GM18861 (cell line): ENCODE results near the gene SDC3.

Experiments used
- ATAC-seq: cut with Tn5 transposase; IDR thresholded peaks from one replicate; pipeline ENCODE4 v1.9.1; 2021; ENCODE audit not compliant: unreplicated experiment

SDC3 gene

DNA sequence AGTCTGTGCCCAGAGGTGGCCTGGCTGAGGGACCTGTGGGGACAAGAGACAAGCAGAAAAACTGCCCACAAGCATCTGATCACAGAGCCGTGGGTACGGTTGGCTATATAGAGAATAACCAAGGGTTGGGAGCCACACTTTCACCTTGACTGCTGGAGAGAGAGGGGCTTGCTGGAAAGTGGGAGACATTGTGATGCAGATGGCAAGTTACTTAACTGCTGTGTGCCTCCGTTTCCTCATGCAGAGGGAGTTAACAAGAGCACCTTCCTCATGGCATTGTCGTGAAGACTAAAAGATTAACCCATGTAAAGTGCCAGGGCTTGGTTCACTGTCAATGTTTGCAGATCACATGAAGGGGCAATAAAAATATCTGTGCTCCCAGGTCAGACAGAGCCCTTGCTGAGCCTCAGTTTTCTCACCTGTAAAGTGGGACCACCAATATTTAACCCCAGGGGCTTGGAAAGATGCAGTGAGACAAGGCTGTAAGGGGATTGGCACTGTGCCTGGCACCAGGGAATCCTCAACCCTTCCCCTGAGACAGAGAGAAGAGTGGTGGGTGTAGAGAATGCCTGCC, 52.8 kb downstream of the SDC3 start:
- no peak for ATAC-seq

DNA sequence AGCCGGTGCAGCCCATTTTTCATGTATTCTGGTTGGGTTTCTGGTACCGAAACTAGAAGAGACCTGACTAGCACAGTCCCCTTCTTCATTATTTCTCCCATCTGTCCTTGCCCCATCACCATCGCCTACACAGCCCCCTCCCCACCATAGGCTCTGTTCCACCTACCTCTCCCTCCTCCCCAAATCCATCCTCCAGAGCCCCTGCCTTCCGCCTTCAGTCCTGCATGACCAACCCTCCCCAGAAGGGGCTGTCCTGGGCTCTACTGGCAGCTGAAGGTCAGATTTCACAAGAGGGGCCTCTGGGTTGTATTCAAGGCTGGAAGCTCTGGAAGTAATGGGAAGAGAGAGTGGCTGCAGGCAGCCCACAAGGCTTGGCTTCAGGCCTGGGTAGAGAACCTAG, 55.2 kb downstream of the SDC3 start:
- ATAC-seq: no peak

- ATAC-seq: no peak
Measured at GRCh38 chr1:30852026-30852425, 56.5 kb downstream of the SDC3 start.

DNA sequence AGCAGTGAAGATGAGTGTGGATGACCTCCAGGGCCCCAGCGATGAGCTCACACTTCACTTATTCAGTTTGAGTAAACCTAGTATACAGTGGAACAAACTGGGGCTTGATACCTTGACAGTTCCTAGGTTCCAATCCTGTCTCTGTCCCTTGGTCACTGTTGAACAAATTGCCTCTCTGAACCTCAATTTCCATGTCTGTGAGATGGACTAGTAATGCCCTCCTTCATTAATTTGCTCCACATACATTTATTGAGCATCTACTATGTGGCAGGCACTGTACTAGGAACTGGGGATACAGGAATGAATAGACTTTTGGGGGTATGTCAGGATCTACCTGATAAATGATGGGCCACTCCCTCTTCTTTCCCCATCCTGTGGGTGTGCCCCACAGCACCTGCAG, 57.3 kb downstream of the SDC3 start:
- no peak for ATAC-seq

GRCh38 chr1:30850607-30851006, 58.0 kb downstream of the SDC3 start:
- ATAC-seq: no peak

GRCh38 chr1:30848130-30848529, 60.4 kb downstream of the SDC3 start:
- no peak for ATAC-seq

- ATAC-seq: no peak
Measured at GRCh38 chr1:30847358-30847972, 61.1 kb downstream of the SDC3 start.

DNA sequence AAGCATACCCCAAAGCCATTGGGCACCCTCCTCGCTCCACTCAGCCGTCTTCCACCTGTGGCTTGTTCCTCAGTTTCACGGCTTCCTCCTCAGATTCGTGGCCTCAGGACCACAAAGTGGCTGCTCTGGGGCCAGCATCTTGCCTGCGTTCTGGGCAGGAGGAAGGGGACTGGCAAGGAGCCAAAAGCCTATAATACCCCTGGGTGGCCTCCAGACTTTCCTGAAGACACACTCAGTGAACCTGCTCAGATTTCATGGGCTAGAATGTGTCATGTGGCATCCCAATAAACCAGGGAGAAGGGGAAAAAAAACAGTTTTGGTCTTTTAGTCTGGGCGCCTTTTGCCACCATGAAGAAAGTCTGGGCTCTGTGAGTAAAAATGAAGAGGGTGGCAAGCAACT, 62.0 kb downstream of the SDC3 start:
- no peak for ATAC-seq

DNA sequence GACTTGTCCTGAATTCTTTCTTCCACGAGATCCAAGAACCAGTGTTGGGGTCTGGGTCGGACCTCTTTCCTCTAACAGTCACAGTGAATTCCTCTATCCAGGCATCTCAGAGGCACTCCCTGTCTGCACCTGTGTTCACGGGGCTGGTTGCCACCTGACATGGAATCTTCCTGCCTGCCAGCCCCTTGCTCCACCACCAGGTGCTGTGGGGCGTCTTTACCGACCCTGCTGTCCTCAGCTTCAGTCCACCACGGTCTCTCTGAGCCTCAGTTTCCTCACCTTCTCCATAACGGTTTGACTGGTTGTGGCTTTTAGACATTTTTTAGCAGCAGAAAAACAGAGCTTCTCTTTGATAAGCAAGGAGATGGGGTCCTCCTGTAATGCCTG, 62.7 kb downstream of the SDC3 start:
- no peak for ATAC-seq

GRCh38 chr1:30845237-30845903, 63.2 kb downstream of the SDC3 start:
- ATAC-seq: no peak

DNA sequence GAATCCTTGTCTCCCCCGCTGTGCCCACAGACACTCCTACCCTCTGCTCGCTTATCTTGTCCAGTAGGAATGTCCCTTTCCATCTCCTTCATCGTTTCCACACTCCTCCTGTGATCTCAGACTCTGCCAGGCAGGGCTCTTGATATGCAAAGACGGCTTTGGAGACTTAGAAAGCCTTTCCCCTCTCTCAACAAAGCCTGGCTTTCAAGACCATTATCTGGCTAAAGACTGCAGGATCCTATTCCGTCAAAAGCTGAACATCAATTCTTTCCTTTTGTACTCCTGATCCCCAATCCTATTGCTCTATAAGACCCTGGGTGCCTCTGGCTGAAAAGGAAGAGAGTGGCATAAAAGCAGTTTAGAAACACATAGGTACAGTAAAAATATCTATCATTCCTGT, 63.9 kb downstream of the SDC3 start:
- ATAC-seq: no peak

- ATAC-seq: no peak
Measured at GRCh38 chr1:30842697-30843354, 65.7 kb downstream of the SDC3 start.

- no peak for ATAC-seq
Measured at GRCh38 chr1:30840904-30841598, 67.5 kb downstream of the SDC3 start.

GRCh38 chr1:30839827-30840359, 68.7 kb downstream of the SDC3 start:
- no peak for ATAC-seq

- ATAC-seq: no peak
Measured at GRCh38 chr1:30838996-30839395, 69.6 kb downstream of the SDC3 start.

DNA sequence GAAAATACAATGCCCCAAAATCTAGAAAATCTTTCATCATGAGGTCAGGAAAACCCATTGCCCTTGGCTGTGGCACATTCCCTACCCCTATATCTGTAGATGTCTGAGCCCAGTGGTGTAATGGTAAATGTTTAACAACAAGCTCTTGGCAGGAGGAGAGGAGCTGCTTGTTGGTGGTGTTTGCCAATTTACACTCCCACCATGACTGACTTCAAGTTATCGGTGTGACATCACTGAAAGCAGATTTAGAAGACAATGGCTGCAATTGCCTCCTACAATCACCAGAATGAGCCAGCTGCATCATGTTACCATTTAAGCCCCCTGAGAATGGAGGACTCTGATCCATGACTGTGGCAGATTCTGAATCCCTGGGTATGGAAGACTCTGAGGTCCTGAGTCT, 70.9 kb downstream of the SDC3 start:
- no peak for ATAC-seq

DNA sequence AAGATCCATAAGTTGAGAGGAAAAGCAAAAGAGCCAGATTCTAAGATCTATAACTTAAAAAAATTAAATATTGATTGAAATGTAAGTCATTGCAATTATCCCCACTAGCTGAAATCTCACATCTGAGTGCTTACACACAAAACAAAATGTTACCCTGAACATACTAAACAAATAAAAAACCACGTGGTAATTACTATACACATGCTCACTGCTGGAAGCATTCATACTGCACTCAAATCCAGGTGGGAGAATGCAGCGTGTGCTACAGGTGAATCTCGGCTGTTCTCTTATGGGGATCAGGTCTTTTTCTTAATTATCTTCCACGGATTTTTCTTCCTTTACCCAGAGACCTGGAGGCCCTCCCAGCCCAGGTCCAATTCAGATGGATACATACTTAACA, 74.3 kb downstream of the SDC3 start:
- ATAC-seq: no peak

DNA sequence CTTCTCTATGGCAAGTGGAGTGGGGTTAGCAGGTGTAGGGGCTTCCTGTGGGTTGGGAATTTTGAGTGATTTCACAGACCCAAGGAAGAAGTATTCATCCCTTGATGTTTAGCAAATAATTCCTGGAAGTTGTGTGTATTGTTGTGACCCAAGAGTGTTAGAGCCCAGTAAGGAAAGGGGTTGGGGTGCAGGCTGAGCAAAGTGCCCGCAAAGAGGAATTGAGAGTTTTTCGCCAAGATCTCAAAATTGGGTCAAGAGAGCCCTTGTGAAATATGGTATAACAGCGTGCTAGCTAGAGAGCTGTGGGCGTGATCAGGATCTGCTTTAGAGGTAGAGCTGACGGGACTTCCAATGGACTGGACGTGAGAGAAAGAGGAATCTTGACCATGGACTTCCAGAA, 78.0 kb downstream of the SDC3 start:
- no peak for ATAC-seq

DNA sequence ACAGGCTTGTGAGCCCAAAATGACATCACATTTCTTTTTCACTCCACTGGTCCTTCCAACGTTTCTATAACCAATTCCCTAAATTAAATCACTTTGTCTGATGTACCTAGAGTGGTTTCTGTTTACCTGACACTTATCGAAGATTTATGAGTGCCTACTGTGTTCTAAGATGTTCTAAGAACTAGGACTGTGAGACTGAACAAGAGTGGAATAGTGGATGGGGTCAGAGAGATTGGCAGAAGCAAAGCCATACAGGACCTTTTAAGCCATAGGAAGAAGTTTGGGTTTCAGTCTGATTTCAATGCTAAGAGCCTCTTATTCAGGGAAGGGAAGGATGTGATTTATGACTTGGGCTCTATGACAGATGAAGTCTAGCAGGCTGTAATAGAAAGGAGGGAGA, 78.7 kb downstream of the SDC3 start:
- no peak for ATAC-seq

DNA sequence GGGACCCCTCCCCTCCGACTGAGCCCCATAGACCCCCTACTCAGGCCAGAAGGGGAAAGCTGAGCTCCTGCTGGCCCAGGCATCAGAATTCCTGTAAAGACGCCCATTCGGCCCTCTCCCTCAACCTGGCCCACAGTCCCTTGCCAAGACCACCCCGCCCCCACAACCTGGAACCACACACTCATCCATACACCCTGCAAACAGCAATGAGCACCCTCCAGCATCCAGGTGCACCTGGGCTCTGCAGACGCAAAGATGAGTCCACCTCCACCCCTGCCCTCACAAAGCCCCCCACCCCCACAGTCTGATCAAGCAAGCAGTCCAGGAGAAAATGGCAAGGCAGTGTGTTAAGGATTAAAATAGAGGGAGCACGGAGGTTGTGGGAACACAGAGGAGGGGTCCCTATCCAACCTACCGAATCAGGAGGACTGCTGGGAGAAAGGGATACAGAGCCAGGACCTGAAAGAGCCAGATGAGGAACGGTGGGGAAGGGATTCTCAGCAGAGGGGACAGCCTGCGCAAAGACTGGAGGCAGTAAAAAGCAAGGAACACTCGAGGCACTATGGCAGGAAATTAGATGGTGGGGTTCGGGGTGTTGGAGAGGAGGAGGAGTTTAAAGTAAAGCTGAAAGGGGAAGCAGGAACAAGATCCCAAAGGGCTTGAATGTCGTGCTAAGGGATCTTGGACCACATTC, 83.7 kb downstream of the SDC3 start:
- ATAC-seq: no peak
